OCI-LY3 (cell line): ENCODE data around the gene CLEC16A.

Experiments
- CTCF ChIP-seq: fragments of 200-600, 300-600 bp; sonication (generic); IDR thresholded peaks from 2 replicates; pipeline ENCODE4 v1.5.1; 2014; ENCODE audit warnings: antibody characterized with exemption, low read length, low read depth
- EZH2phosphoT487 ChIP-seq: fragments of 200-600 bp; shearing (Covaris generic); IDR thresholded peaks from 2 replicates; pipeline ENCODE4 v1.6.1; 2018; ENCODE audit warnings: antibody characterized with exemption, mixed run types, low read depth

- TF ChIP-seq EZH2phosphoT487: no peak
- no peak for TF ChIP-seq CTCF
These were observed 237.5 kb downstream of the CLEC16A start for GRCh38 chr16:11181899-11182279.
